Activated CD4-positive, CD25-positive, alpha-beta regulatory T cell treated with anti-CD3 and anti-CD28 coated beads, Interleukin-2, amount 50 U/mL, for 24 hours (primary cell): ENCODE results near the gene TCERG1.
A peak's percentile ranks its signal among the peaks of the same experiment; 100 is the strongest.
"Not testable (repeated sequence)": the region's sequence is repeated elsewhere in the genome, so short reads cannot be mapped to it uniquely, and the experiment has no call there.

ENCODE experiments used
- ATAC-seq, 2 donors: fragments of 150-1000 bp; cut with Tn5 transposase; one replicate each; pipeline ENCODE4 v1.10.0; 2021; ENCODE audit warnings: mild to moderate bottlenecking in 1 of 2, moderate library complexity in 1 of 2

The TCERG1 gene

GRCh38 chr5:146523698-146524097 lies 76.6 kb downstream of the TCERG1 start:
- no peak for ATAC-seq

DNA sequence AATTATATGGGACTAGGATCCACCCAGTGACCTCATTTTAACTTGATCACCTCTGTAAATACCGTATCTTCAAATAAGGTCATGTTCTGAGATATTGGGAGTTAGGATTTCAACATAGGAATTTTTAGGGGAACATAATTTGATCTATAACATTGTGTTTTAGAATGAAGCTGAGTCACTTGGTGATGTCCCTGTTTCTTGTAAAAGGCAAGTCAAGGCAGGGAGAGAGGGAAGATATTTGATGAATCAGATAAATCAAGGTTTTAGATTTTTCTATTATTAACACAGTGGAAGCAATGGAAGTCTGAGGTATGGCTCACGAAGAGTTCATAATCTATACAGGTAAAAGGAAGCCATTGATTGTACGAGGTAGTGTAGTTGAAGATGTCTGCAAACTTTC lies 80.7 kb downstream of the TCERG1 start:
- ATAC-seq = no peak

DNA sequence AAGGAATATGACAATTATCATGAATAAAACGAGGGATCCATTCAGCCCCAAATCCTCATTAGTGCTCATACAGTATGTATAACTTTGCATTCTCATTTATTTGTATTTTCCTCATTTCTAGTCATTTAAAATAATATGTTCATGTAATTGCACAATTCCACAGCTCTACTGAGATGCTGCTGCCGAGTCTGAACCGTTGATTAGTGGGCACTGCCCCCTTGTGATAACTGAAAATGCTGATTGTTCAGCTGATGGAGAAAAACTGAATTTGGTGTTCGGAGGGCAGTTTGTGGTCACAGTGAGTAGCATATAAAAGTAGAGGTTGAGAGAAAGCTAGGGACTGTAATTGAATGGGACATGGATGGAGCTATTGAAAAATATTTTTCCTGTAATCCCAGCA lies 81.1 kb downstream of the TCERG1 start:
- ATAC-seq = no peak

GRCh38 chr5:146529984-146530383 lies 82.9 kb downstream of the TCERG1 start:
- peak in 1 of 2 donors; percentile 42 for ATAC-seq

DNA sequence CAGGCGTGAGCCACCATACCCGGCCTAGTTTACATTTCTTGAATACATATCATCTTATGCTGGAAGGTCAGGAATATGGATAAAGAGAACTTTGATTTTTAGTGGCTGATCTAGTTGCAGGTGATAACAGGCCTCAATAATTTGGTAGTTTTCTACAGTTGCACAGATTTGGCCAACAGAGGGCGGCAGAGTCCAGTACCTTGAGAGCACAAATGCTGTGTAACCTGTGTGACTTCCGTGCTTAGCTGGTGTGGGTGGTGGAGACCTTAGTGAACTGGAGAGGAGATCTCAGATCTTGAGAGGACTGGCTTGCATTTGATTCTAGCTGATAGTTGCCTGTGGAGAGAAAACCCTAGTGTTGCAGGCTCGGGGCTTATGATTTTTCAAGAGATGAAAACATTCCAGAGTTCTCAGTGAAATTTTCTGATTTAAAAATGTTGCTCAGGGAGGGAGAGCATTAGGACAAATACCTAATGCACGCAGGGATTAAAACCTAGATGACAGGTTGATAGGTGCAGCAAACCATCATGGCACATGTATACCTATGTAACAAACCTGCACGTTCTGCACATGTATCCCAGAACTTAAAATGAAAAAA lies 86.2 kb downstream of the TCERG1 start:
- peak; percentile 69 to 83 for ATAC-seq

DNA sequence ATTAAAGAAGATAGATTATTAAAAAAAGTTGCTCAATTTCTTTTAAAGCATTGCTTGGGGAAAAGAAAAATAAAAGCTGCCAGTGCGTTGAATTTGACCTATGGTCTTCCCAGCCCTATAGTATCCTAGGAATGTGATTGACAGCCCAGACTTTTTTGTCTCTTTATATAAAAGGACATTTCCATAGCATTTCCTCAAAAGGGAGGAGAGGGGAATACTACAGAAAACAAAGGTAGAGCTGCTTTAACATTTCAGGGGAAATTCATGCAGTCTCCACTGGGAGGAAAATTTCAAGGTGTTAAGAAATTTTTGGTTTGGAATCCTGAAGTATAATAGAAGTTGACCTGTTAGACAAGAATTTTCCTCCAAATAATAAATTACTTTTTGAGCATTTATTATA lies 86.7 kb downstream of the TCERG1 start:
- no peak for ATAC-seq

DNA sequence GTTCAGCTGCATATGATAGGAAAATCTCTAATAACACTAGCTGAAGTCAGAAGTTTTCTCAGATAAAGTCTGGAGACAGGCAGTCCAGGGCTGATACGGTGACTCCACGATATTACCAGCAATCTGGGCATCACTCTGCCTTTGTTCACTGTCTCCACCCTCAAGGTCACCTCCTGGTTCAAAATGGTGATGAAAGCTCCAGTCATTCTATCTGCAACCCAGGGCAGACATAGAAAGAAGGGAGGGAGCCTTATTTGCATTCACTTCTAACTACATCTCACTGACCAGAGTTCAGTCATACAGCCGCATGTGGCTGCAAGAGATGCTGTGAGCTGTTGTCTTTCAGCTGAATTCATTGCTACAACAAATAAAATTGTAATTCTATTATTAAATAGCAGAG lies 91.3 kb downstream of the TCERG1 start:
- no peak for ATAC-seq

GRCh38 chr5:146539973-146540372 lies 92.8 kb downstream of the TCERG1 start:
- ATAC-seq = no peak

DNA sequence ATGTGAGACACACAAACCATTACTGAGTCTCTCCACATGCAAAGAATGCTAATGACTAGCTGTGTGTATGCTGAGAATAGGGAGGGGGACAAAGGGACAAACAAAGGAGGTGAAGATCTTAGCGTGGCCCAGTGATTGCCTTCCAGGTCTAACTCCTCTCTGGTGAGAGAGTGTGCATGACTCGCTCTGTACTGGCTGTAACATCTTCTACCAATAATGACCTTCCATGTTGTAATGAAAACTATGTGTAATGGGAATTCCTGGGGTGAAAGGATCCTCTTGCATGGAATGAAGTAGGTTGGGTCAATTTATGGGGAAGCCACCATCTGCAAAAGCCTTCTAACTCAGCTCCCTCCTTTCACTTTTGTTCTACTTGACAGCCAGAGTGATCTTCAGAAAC lies 93.3 kb downstream of the TCERG1 start:
- ATAC-seq = no peak

DNA sequence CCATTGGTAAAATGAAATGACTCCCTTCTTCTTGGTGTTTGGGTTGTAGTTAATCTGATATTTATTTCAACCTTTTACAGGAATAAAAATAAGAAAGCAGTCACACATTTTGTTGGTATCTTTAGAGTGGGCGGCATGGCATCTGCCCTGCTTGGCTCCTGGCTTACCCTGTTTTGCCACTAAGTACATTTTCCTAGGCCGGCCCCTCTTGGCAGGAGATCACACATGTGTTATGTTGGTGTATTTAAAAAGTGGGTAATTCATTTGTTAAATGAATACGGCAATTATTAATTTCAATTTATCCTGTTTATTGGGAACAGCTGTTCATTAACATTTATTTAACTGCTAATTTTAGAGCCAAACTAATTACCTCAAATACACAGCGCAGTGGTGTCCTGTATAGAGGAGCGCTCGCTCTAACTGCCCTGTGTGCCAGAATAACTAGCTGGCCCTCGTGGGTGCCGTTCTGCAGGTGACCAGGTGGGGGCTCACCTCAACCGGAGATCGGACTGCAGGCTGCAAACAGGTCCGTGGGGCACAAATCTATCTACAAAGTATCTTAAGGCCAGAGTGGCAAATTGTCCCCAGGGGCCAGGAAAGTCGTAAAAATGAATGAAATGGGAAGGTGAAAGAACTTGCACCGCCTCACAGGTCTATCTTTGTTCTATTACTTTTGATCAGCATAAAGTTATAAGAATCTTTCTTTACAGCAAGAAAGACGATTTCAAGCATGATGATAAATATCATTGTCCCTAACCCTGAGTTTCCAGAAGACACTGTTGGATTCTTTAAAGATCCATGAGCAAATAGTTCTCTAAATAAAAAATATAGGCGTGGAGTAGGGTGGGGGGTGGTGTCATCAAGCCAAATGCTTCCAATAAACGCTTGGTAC lies 95.1 kb downstream of the TCERG1 start:
- peak; percentile 67 to 75 for ATAC-seq

- ATAC-seq = no peak
Observed at GRCh38 chr5:146544232-146544631, 97.1 kb downstream of the TCERG1 start.

DNA sequence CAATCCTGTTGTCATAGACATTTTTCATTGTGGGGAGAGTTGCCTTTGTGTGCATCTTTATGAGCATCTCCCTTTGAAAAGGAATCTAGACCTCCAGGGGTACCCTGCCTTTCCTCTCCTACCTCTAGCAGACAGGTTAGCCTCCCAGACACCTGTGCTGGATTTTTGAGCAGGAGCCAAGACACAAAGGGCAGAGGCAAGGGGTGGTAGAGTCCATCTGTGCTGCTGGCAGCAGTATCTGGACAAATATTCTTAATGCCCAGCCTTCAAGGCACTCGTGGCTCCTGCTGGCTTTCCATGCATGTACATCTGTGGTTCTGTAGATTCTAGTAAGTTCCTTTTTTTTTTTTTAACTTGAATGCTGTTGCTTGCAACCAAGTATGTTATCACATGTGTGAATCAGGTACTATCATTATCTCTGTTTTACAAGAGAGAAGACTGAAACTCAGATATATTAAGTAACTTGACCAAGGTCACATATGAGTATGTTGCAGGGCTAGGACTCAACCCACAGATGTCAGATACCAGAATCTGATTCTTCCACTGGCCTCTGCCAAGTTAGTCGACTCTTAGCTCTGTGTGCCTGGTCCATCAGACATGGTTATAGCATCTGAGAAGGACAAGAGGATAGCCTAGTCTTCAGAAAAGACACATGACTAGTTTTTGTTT lies 101.8 kb downstream of the TCERG1 start:
- ATAC-seq = no peak

GRCh38 chr5:146549615-146550014 lies 102.5 kb downstream of the TCERG1 start:
- no peak for ATAC-seq

- no peak for ATAC-seq
Observed at GRCh38 chr5:146553446-146553845, 106.3 kb downstream of the TCERG1 start.

- ATAC-seq = not testable (repeated sequence)
Observed at GRCh38 chr5:146556884-146557283, 109.8 kb downstream of the TCERG1 start.

GRCh38 chr5:146560205-146560812 lies 113.2 kb downstream of the TCERG1 start:
- no peak for ATAC-seq
